ENCODE measurements around the gene EVX1.

Gene EVX1

GRCh38 chr7:27250557-27251070, 8.0 kb downstream of the EVX1 start:
- no peak for DNase-seq

GRCh38 chr7:27251136-27251651, 8.6 kb downstream of the EVX1 start:
- DNase-seq = no peak

- no peak for DNase-seq
Measured at GRCh38 chr7:27251652-27252590, 9.3 kb downstream of the EVX1 start.

- no peak for DNase-seq
Measured at GRCh38 chr7:27254625-27255024, 12.0 kb downstream of the EVX1 start.

- DNase-seq = no peak
Measured at GRCh38 chr7:27260211-27260610, 17.6 kb downstream of the EVX1 start.

- no peak for DNase-seq
Measured at GRCh38 chr7:27262121-27262520, 19.5 kb downstream of the EVX1 start.

- no peak for DNase-seq
Measured at GRCh38 chr7:27263781-27264180, 21.2 kb downstream of the EVX1 start.

GRCh38 chr7:27269455-27269854, 26.9 kb downstream of the EVX1 start:
- DNase-seq = no peak

GRCh38 chr7:27271384-27271783, 28.8 kb downstream of the EVX1 start:
- DNase-seq = no peak

- DNase-seq = no peak
Measured at GRCh38 chr7:27277628-27278027, 35.0 kb downstream of the EVX1 start.

GRCh38 chr7:27283558-27283957, 41.0 kb downstream of the EVX1 start:
- no peak for DNase-seq

GRCh38 chr7:27295236-27295635, 52.6 kb downstream of the EVX1 start:
- DNase-seq = peak; percentile 53

GRCh38 chr7:27297356-27297755, 54.8 kb downstream of the EVX1 start:
- DNase-seq = no peak
